ENCODE results near the gene AUTS2. TPM values are rescaled to one million over a fixed set of nuclear protein-coding genes. Genes with fewer than 3 reads are reported as not detected.

The AUTS2 gene
- polyA plus RNA-seq, 1 donor from 2014 or later, result 8.9 TPM

GRCh38 chr7:70479153-70480021, 881.1 kb downstream of the AUTS2 start:
- H3K4me1 Mint-ChIP-seq, result peaks cover 0 to 2% (median 0%) of the 10 kb centered on the region in 3 donors
- H3K36me3 Mint-ChIP-seq, result peaks cover 3% of the 10 kb centered on the region
- no peak overlapping the region for H3K27ac Mint-ChIP-seq
- H3K9me3 Mint-ChIP-seq, result peaks cover 0 to under 1% (median 0%) of the 10 kb centered on the region in 3 donors
- no peaks in the 10 kb centered on the region for H3K27me3 Mint-ChIP-seq
- no peak overlapping the region for H3K4me3 Mint-ChIP-seq

GRCh38 chr7:70480927-70481569, 882.8 kb downstream of the AUTS2 start:
- Mint-ChIP-seq H3K4me3 (no peak overlapping the region), H3K27me3 (no peaks in the 10 kb centered on the region), H3K27ac (no peak overlapping the region), H3K36me3 (peaks cover 6% of the 10 kb centered on the region), H3K4me1 (peaks cover 0 to 2% (median 0%) of the 10 kb centered on the region in 3 donors), H3K9me3 (peaks cover 4 to 10% (median 4%) of the 10 kb centered on the region in 3 donors)

GRCh38 chr7:70481570-70482123, 883.4 kb downstream of the AUTS2 start:
- Mint-ChIP-seq H3K27ac (no peak overlapping the region), H3K27me3 (no peaks in the 10 kb centered on the region), H3K4me3 (no peak overlapping the region), H3K4me1 (peaks cover 0 to 2% (median 0%) of the 10 kb centered on the region in 3 donors), H3K9me3 (peaks cover 4 to 10% (median 4%) of the 10 kb centered on the region in 3 donors), H3K36me3 (peaks cover 6% of the 10 kb centered on the region)

DNA sequence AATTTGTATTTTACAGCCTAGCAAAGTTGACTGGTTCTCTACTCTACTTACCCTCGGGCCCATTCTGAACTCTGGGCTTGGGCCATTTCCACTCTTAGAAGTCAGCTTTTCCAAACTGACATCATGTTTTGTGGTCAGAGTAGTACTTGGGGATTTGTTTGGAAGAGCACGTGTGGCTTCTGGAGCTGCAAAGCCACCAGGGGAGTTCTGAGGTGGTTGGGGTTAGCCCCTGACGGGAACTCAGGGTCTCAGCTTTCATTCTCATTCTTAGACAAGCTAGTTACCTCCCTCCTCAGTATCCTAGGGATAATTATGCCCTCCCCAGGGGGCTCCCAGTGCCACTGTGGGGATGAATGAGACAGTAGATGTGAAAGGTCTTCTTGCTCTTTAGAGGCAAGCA, 886.0 kb downstream of the AUTS2 start:
- Mint-ChIP-seq H3K27me3 (no peaks in the 10 kb centered on the region), H3K36me3 (peaks cover 2% of the 10 kb centered on the region), H3K27ac (no peak overlapping the region), H3K4me1 (no peaks in the 10 kb centered on the region), H3K4me3 (no peak overlapping the region), H3K9me3 (peaks cover 4 to 10% (median 4%) of the 10 kb centered on the region in 3 donors)

- Mint-ChIP-seq H3K36me3 (peaks cover 4% of the 10 kb centered on the region), H3K4me1 (no peaks in the 10 kb centered on the region), H3K27ac (no peak overlapping the region), H3K4me3 (no peak overlapping the region), H3K27me3 (peaks cover 2% of the 10 kb centered on the region), H3K9me3 (peaks cover 4 to 10% (median 4%) of the 10 kb centered on the region in 3 donors)
Observed at GRCh38 chr7:70486977-70487376, 888.7 kb downstream of the AUTS2 start.

DNA sequence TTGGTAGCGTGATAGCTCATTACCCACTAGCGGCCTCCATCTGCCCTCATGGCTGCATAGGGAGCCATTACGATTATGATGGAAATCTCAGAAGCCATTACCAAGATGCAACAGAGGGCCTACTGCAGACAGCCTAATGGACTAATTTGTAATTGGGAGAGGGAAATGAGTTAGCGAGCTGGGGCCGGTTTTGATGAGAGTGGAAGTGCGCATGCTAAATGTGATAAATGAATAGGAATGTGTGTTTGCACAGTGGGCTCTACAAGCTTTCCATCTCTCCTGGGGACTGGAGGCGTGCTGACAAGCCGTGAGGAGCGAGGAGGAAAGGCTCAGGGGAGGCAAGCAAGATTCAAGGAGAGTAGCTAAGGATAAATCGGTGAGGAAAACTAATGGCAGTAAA, 889.2 kb downstream of the AUTS2 start:
- Mint-ChIP-seq H3K9me3 (peaks cover 4 to 10% (median 4%) of the 10 kb centered on the region in 3 donors), H3K27ac (peak overlapping the region in 1 of 3 donors; percentile 15), H3K4me1 (no peaks in the 10 kb centered on the region), H3K36me3 (peaks cover 4% of the 10 kb centered on the region), H3K4me3 (no peak overlapping the region), H3K27me3 (peaks cover 2% of the 10 kb centered on the region)

DNA sequence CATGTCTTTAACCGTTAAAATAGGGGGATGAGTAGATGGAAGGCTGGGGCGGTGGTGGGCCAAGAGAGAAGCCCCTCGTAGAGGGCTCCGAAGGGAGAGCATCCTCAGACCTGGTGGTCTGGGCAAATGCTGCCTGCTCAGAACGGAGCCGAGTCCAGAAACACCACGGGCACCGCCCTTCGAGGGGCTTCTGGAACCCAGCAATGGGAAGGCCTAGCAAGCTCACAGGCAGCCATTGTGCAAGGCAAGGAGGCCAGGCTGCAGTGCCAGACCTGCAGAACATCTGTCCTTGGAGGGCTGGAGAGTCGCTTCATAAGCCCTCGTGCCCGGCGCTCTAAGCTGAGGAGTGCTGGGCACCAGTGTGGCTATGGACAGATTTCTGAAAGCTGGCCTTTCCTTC, 889.6 kb downstream of the AUTS2 start:
- Mint-ChIP-seq H3K36me3 (peaks cover 4% of the 10 kb centered on the region), H3K4me1 (no peaks in the 10 kb centered on the region), H3K9me3 (peaks cover 4 to 10% (median 4%) of the 10 kb centered on the region in 3 donors), H3K27me3 (peaks cover 2% of the 10 kb centered on the region), H3K27ac (peak overlapping the region in 1 of 3 donors; percentile 15), H3K4me3 (no peak overlapping the region)

DNA sequence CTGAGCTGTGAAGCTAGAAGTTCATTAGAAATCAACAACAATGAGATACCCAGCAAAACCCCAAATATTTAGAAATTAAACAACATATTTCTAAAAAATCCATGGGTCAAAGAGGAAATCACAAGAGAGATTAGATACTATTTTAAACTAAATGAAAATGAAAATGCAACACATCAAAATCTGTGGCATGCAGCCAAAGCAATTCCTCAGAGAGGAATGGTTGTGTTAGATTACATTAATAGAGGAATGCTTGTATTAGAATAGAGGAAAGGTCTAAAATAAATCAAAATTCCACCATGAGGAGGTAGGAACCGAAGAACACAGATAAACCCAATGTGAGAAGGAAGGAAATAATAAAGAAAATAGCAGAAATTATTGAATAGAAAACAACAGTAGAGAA, 891.5 kb downstream of the AUTS2 start:
- Mint-ChIP-seq H3K4me3 (no peak overlapping the region), H3K9me3 (peaks cover 0 to 7% (median 4%) of the 10 kb centered on the region in 3 donors), H3K36me3 (peaks cover 4% of the 10 kb centered on the region), H3K4me1 (no peaks in the 10 kb centered on the region), H3K27ac (peak overlapping the region in 1 of 3 donors; percentile 12), H3K27me3 (peaks cover 2% of the 10 kb centered on the region)

DNA sequence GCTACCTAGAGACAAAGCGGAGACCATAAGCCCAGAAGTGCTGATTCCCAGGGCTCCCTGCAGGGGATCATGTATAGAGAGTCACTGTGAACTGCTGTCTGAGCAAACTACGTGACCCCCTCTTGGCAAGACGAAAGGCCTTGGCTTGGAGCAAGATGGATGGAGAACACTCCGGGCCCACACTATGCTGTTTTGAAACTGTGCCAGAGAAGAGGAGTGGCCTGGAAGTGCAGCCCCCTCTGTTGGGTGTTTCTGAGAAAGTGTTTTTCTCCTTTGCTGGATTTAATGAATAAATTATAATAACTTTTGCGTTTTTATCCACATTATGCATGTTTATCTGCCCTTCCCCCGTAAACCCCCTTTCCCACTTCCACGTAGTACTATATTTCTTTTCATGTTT, 894.4 kb downstream of the AUTS2 start:
- Mint-ChIP-seq H3K9me3 (no peaks in the 10 kb centered on the region), H3K27ac (no peak overlapping the region), H3K4me1 (no peaks in the 10 kb centered on the region), H3K4me3 (no peak overlapping the region), H3K36me3 (peaks cover 4% of the 10 kb centered on the region), H3K27me3 (peaks cover 2% of the 10 kb centered on the region)

- Mint-ChIP-seq H3K27me3 (peaks cover 2% of the 10 kb centered on the region), H3K36me3 (peaks cover 4% of the 10 kb centered on the region), H3K9me3 (no peaks in the 10 kb centered on the region), H3K4me1 (no peaks in the 10 kb centered on the region), H3K4me3 (no peak overlapping the region), H3K27ac (no peak overlapping the region)
Observed at GRCh38 chr7:70494225-70495032, 896.2 kb downstream of the AUTS2 start.

GRCh38 chr7:70495033-70495376, 896.7 kb downstream of the AUTS2 start:
- Mint-ChIP-seq H3K4me1 (no peaks in the 10 kb centered on the region), H3K27me3 (peaks cover 2% of the 10 kb centered on the region), H3K27ac (no peak overlapping the region), H3K4me3 (no peak overlapping the region), H3K9me3 (no peaks in the 10 kb centered on the region), H3K36me3 (peaks cover 4% of the 10 kb centered on the region)

DNA sequence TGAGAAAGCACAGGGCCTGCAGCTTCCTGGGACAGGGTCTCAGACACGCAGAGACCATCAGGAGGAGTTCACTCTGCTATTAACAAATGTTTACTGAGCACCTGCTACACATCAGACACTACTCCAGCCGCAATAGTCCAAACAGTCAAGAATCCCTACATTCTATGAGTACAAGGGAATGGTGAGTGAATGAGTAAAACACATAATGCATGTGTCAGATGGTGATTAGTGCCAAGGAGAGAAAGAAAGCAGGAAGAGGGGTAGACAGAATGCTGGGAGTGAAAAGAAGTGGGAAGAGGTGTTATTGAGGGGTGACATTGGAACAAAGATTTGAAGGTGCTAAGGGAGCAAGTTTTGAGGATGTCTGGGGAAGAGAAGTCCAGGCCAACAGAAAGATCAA, 899.5 kb downstream of the AUTS2 start:
- H3K27ac Mint-ChIP-seq, result no peak overlapping the region
- no peaks in the 10 kb centered on the region for H3K4me1 Mint-ChIP-seq
- no peak overlapping the region for H3K4me3 Mint-ChIP-seq
- peaks cover 2% of the 10 kb centered on the region for H3K36me3 Mint-ChIP-seq
- H3K27me3 Mint-ChIP-seq, result no peaks in the 10 kb centered on the region
- no peaks in the 10 kb centered on the region for H3K9me3 Mint-ChIP-seq

- no peak overlapping the region for H3K27ac Mint-ChIP-seq
- H3K4me3 Mint-ChIP-seq, result no peak overlapping the region
- H3K36me3 Mint-ChIP-seq, result no peaks in the 10 kb centered on the region
- no peaks in the 10 kb centered on the region for H3K27me3 Mint-ChIP-seq
- no peaks in the 10 kb centered on the region for H3K4me1 Mint-ChIP-seq
- H3K9me3 Mint-ChIP-seq, result no peaks in the 10 kb centered on the region
Observed at GRCh38 chr7:70498232-70498992, 900.1 kb downstream of the AUTS2 start.

DNA sequence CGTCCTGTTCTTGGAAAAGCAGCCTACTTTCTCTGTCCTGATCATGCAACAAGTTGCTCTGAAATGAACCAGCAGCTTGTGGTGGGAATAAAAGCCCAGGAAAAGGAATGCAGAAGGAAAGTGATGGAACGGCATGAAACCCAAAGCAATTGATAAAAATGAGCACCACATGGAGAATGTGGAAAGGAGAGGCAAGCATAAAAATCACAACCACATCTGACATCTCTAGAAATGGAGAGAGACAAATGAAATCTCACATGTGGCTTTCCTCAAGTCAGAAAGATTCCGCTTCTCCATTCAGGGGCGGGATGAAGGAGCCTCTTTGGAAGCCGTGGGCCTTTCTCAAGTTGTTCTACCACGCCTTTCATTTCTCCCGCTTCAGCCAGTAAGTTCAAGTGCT, 902.0 kb downstream of the AUTS2 start:
- no peaks in the 10 kb centered on the region for H3K27me3 Mint-ChIP-seq
- no peaks in the 10 kb centered on the region for H3K9me3 Mint-ChIP-seq
- H3K4me3 Mint-ChIP-seq, result no peak overlapping the region
- no peak overlapping the region for H3K27ac Mint-ChIP-seq
- H3K4me1 Mint-ChIP-seq, result no peaks in the 10 kb centered on the region
- peaks cover 2% of the 10 kb centered on the region for H3K36me3 Mint-ChIP-seq

Data from IgD-negative memory B cell (primary cell).